ENCODE results near the gene THSD1.
"Not testable (repeated sequence)": the region's sequence is repeated elsewhere in the genome, so short reads cannot be mapped to it uniquely, and the experiment has no call there.

Gene THSD1

DNA sequence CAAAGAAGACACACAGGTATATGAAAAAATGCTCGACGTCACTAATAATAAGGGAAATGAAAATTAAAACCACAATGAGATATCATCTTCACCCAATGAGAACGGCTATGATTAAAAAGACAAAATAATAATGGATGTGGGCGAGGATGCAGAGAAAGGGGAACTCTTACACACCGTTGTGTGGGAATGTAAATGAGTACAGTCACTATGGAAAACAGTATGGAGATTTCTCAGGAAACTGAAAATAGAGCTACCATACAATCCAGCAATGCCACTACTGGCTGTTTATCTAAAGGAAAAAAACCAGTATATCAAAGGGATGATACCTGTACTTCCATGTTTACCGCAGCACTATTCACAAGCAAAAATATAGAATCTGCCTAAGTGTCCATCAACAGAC, 74.1 kb downstream of the THSD1 start:
- H3K4me3 ChIP-seq (ENCODE audit: low read length); H3K4me1 ChIP-seq (ENCODE audit: insufficient read depth, low read length); H3K36me3 ChIP-seq (ENCODE audit: insufficient read depth, low read length); H3K27ac ChIP-seq (ENCODE audit: low read depth, low read length); H3K27me3 ChIP-seq (ENCODE audit: insufficient read depth, low read length); H3K9ac ChIP-seq (ENCODE audit: low read depth, low read length); H3K9me3 ChIP-seq (ENCODE audit: insufficient read depth, low read depth, low read length): not testable (repeated sequence)
- 87% methylated on average over 3 of the region's 6 CpGs for WGBS

Data from HUES64 (cell line).